Measurements from ENCODE around the gene LRSAM1.

DNA sequence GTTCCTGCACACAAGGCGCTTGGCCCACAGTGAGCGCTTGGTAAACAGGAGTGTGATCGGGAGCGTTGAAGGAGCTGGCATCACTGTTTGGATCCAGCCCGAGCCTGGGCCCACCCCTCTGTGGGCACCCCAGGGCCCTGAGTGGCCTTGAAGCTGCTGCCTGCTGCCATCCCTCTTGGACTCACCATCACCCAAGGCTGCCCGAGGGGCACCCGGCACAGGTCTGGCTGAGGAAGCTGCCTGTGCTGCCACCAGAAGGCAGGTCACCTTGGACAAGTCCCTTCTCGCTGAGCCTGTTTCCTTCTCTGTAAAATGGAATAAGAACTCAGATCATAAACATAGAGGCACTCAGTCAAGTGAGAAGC is 53.6 kb downstream of the LRSAM1 start:
- TF ChIP-seq, protein P1, sequence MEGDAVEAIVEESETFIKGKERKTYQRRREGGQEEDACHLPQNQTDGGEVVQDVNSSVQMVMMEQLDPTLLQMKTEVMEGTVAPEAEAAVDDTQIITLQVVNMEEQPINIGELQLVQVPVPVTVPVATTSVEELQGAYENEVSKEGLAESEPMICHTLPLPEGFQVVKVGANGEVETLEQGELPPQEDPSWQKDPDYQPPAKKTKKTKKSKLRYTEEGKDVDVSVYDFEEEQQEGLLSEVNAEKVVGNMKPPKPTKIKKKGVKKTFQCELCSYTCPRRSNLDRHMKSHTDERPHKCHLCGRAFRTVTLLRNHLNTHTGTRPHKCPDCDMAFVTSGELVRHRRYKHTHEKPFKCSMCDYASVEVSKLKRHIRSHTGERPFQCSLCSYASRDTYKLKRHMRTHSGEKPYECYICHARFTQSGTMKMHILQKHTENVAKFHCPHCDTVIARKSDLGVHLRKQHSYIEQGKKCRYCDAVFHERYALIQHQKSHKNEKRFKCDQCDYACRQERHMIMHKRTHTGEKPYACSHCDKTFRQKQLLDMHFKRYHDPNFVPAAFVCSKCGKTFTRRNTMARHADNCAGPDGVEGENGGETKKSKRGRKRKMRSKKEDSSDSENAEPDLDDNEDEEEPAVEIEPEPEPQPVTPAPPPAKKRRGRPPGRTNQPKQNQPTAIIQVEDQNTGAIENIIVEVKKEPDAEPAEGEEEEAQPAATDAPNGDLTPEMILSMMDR (IDR thresholded peaks at IDR 0.05): no peak
- no peak for TF ChIP-seq POLR2A (IDR thresholded peaks at IDR 0.05)

All from testis (tissue), 2 donors.